ENCODE results near the gene FOXC1.
A peak's percentile ranks its signal among the peaks of the same experiment; 100 is the strongest.

- TF ChIP-seq CTCF (IDR thresholded peaks at IDR 0.05) (no peak), POLR2AphosphoS5 (IDR thresholded peaks at IDR 0.05; ENCODE audit: insufficient read depth in 1 of 2, low read depth in 1 of 2) (peak in 1 of 2 donors; percentile 47)
Observed at GRCh38 chr6:1624851-1625781, 15.4 kb downstream of the FOXC1 start.

All from vagina (tissue), 2 donors.